ENCODE measurements around the gene SEL1L3.

GRCh38 chr4:25889589-25890503 is 27.1 kb upstream of the SEL1L3 start:
- TF ChIP-seq, protein P1, sequence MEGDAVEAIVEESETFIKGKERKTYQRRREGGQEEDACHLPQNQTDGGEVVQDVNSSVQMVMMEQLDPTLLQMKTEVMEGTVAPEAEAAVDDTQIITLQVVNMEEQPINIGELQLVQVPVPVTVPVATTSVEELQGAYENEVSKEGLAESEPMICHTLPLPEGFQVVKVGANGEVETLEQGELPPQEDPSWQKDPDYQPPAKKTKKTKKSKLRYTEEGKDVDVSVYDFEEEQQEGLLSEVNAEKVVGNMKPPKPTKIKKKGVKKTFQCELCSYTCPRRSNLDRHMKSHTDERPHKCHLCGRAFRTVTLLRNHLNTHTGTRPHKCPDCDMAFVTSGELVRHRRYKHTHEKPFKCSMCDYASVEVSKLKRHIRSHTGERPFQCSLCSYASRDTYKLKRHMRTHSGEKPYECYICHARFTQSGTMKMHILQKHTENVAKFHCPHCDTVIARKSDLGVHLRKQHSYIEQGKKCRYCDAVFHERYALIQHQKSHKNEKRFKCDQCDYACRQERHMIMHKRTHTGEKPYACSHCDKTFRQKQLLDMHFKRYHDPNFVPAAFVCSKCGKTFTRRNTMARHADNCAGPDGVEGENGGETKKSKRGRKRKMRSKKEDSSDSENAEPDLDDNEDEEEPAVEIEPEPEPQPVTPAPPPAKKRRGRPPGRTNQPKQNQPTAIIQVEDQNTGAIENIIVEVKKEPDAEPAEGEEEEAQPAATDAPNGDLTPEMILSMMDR (IDR thresholded peaks at IDR 0.05): no peak
- no peak for TF ChIP-seq POLR2A (IDR thresholded peaks at IDR 0.05)
